Keratinocyte (primary cell): Measurements from ENCODE around the gene CALML3.

ENCODE experiments used
- EZH2 ChIP-seq: IDR thresholded peaks from one replicate; pipeline ENCODE4 v1.6.1; 2012; ENCODE audit warnings: inconsistent platforms, mild to moderate bottlenecking, low read length, moderate library complexity
- TF ChIP-seq, protein P1 (sequence below), 3 experiments: IDR thresholded peaks in 1 of 3; conservative IDR thresholded peaks in 1 of 3; optimal IDR thresholded peaks in 1 of 3; 2 replicates in 2 of 3; 3 replicates in 1 of 3; pipeline versions ENCODE3 to v1.5.1; 2011; ENCODE audit warnings: low read length in 3 of 3, mild to moderate bottlenecking in 3 of 3, moderate library complexity in 2 of 3, control low read depth in 1 of 3, inconsistent platforms in 1 of 3; ENCODE audit not compliant: insufficient read depth in 2 of 3; ENCODE audit errors: extremely low read depth in 1 of 3

DNA sequence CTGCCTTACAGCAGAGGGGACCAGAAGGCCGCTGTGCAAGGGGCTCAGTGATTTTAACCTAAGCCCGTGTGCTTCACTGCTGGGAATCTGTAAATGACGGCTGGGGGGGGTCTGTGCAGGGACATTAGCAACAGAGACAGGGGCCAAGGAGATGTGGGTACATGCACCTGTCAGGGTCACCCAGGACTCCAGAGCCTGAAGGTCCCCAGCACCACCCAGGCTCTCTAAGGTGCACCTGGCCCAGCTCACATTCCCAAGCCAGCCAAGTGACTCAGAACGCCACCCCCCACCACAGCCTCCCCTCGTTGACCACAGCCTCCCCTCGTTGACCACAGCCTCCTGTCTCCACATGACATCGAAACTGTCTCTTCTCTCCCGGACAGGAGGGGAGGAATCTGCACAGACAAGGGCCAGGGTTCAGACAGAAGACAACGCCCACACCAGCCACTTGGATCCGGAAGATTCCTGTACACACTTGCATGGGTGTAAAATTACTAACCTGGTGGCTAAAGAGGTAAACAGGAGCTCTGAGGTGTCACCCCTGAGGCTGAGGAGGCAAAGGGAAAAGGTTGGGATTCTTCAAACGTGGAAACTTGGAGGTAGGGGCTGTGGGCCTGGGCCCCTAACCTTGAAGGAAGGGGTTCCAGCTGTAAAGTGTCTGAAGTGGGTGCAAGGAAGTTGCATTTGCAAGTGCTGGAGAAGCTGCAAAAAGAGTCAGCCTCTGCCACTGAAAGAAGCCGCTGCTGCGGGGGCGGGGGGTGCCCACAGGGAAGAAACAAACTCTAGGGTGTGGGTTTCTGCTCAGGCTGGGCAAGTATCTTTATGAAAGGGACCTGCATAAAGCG is 27.0 kb downstream of the CALML3 start:
- TF ChIP-seq, protein P1, sequence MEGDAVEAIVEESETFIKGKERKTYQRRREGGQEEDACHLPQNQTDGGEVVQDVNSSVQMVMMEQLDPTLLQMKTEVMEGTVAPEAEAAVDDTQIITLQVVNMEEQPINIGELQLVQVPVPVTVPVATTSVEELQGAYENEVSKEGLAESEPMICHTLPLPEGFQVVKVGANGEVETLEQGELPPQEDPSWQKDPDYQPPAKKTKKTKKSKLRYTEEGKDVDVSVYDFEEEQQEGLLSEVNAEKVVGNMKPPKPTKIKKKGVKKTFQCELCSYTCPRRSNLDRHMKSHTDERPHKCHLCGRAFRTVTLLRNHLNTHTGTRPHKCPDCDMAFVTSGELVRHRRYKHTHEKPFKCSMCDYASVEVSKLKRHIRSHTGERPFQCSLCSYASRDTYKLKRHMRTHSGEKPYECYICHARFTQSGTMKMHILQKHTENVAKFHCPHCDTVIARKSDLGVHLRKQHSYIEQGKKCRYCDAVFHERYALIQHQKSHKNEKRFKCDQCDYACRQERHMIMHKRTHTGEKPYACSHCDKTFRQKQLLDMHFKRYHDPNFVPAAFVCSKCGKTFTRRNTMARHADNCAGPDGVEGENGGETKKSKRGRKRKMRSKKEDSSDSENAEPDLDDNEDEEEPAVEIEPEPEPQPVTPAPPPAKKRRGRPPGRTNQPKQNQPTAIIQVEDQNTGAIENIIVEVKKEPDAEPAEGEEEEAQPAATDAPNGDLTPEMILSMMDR (optimal IDR thresholded peaks at IDR 0.05 in 1 of 3, IDR thresholded peaks at IDR 0.05 in 1 of 3, conservative IDR thresholded peaks at IDR 0.05 in 1 of 3; ENCODE audit: extremely low read depth in 1 of 3, insufficient read depth in 2 of 3, low read length in 3 of 3), result no peak
- no peak for TF ChIP-seq EZH2
